Choroid plexus epithelial cell (primary cell): ENCODE data around the gene PPM1D.
"Not testable (repeated sequence)": the region's sequence is repeated elsewhere in the genome, so short reads cannot be mapped to it uniquely, and the experiment has no call there.

Experiments
- DNase-seq: peaks from one replicate; pipeline ENCODE4 v3.0.0-alpha.2; 2010; ENCODE audit warnings: low read depth
- H3K4me3 ChIP-seq: 2 replicates; pipeline ENCODE4 v1.5.1; 2011; ENCODE audit warnings: low read depth, mild to moderate bottlenecking, control low read depth, low read length, moderate library complexity
- CTCF ChIP-seq: conservative IDR thresholded peaks from 2 replicates; pipeline ENCODE4 v1.5.1; 2011; ENCODE audit warnings: low read depth, mild to moderate bottlenecking, control low read depth, inconsistent platforms, low read length, moderate library complexity

PPM1D gene

DNA sequence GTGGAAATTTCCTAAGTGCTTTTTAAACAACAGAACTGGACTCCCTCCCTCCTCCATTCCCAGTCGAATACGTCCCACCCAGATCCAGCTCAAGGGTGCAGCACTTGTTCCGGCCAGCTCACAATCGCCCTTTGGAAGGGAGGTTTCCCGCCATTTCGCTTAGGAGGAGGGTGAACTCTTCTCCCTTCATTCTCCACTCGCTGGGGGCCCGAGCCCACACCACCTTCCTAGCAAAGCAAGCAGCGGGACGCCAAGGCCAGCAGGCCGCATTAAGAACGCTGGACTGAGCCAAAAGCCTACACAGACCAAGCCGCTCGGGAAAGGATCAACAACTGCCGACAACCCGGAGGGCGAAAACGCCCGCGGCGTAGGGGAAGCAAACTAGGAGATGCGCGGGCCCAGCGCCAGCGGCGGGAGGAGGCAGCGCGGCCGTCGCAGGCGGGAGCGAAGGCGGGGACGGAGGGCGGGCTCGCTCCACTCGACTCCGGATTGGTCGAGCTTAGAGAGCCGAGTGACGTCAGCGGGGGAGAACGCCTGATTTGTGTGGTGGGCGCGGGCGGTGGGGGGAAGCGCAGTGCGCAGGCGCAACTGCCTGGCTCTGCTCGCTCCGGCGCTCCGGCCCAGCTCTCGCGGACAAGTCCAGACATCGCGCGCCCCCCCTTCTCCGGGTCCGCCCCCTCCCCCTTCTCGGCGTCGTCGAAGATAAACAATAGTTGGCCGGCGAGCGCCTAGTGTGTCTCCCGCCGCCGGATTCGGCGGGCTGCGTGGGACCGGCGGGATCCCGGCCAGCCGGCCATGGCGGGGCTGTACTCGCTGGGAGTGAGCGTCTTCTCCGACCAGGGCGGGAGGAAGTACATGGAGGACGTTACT is at the start of gene PPM1D:
Gene PPM1D (plus strand): TSS at position 574 of the 870 bp plus-strand sequence. CDS start 222 bp downstream, at position 796.
- peak within 1 kb of the TSS; percentile 86 for H3K4me3 ChIP-seq
- TF ChIP-seq CTCF = no peak
- peak; percentile 99 for DNase-seq

DNA sequence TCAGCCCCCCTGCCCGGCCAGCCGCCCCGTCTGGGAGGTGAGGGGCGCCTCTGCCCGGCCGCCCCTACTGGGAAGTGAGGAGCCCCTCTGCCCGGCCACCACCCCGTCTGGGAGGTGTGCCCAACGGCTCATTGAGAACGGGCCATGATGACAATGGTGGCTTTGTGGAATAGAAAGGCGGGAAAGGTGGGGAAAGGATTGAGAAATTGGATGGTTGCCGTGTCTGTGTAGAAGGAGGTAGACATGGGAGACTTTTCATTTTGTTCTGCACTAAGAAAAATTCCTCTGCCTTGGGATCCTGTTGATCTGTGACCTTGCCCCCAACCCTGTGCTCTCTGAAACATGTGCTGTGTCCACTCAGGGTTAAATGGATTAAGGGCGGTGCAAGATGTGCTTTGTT is 47.7 kb upstream of the PPM1D start:
- not testable (repeated sequence) for DNase-seq, H3K4me3 ChIP-seq

- DNase-seq = peak; percentile 97
- H3K4me3 ChIP-seq = no peak overlapping the region
- TF ChIP-seq CTCF = no peak
Observed at GRCh38 chr17:60554377-60554788, 45.6 kb upstream of the PPM1D start.

- H3K4me3 ChIP-seq = no peak overlapping the region
- no peak for TF ChIP-seq CTCF
Observed at GRCh38 chr17:60555786-60556185, 44.2 kb upstream of the PPM1D start.

DNA sequence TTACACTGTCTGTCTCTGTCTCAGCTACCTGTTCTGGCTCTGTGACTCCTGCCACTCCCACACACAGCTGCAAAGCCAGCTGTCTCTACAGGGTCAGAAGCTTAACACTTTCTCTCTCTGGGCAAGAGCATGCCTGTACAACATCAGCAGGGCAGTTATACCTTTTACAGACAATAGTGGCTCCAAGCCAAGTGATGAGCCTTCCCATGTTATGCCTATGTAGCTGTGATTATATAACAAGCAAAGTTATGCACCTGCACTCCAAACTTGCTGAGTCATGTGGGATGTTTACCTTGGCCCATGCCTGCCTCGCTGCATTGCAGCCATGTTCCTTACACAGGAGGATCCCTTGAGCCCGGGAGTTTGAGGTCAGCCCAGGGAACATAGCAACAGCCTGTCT is 42.2 kb upstream of the PPM1D start:
- DNase-seq = no peak
- H3K4me3 ChIP-seq = no peak overlapping the region
- TF ChIP-seq CTCF = no peak

More at GRCh38 chr17:60555786-60556185, 44.2 kb upstream of the PPM1D start:
- no peak for DNase-seq

GRCh38 chr17:60559659-60559994 is 40.4 kb upstream of the PPM1D start:
- H3K4me3 ChIP-seq = no peak overlapping the region
- no peak for DNase-seq
- no peak for TF ChIP-seq CTCF

GRCh38 chr17:60559995-60560859 is 39.8 kb upstream of the PPM1D start:
- no peak for DNase-seq
- TF ChIP-seq CTCF = no peak
- no peak overlapping the region for H3K4me3 ChIP-seq
